Endometrial microvascular endothelial cells (primary cell): ENCODE measurements around the gene PHLDB3. TPM values are rescaled to one million over a fixed set of nuclear protein-coding genes. Genes with fewer than 3 reads are reported as not detected.

Experiments
- in situ Hi-C: cut with HindIII; loops from 2 replicates; pipeline ENCODE4 v1.10.0; 2017; ENCODE audit warnings: low sequenced_read_pairs, low pct_unique_long_range_greater_than_20kb; ENCODE audit errors: inconsistent ontology term
- total RNA-seq: library from RNA; depleted of rRNA; stranded (reverse); fragments of >200 nt; gene quantifications from one replicate; pipeline ENCODE4 v1.2.3, GENCODE V29; 2015; ENCODE audit errors: inconsistent ontology term

Gene PHLDB3
- total RNA-seq, 1 donor from 2014 or later = 4.4 TPM

GRCh38 chr19:43474986-43475705, 29.4 kb downstream of the PHLDB3 start:
- in situ Hi-C loops = no loop called here

- in situ Hi-C loops = no loop called here
These were observed 30.1 kb downstream of the PHLDB3 start for GRCh38 chr19:43474487-43474886.

- in situ Hi-C loops = no loop called here
These were observed 33.5 kb downstream of the PHLDB3 start for GRCh38 chr19:43471091-43471490.

DNA sequence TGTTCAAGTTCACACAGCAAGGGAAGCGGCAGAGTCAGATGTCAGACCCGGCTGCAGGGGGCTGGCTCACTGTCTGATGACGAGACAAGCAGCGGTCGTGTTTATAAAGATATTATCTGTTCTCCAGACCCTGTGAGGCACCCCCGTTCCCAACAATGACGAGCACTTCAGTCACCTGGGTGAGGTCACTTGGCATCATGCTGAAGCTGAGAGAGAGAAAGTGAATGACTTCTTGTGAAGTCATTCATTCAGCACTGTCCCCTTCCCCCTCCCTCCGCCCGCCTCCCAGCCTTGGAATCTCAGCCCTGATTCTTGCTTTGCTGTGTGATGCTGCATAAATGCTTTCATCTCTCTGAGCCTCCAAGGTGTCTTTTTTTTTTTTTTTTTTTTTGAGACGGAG, 34.3 kb downstream of the PHLDB3 start:
- in situ Hi-C loops = no loop called here

- in situ Hi-C loops = no loop called here
These were observed 35.4 kb downstream of the PHLDB3 start for GRCh38 chr19:43469160-43469480.

- in situ Hi-C loops = no loop called here
These were observed 36.0 kb downstream of the PHLDB3 start for GRCh38 chr19:43468354-43469159.

DNA sequence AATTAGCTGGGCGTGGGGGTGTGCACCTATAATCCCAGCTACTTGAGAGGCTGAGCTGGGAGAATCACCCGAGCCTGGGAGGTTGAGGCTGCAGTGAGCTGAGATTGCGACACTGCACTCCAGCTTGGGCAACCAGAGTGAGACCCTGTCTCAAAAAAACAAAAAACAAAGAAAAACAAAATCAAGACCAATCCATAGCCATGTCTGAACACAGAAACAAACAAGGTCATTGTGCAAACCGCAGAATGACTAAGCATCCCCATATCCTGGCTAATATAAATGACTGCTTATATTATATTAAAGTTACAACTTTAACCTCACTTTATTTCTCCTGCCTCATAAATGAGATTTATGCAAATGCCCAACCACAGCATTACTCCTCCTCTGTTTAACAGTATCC, 36.8 kb downstream of the PHLDB3 start:
- in situ Hi-C loops = no loop called here

DNA sequence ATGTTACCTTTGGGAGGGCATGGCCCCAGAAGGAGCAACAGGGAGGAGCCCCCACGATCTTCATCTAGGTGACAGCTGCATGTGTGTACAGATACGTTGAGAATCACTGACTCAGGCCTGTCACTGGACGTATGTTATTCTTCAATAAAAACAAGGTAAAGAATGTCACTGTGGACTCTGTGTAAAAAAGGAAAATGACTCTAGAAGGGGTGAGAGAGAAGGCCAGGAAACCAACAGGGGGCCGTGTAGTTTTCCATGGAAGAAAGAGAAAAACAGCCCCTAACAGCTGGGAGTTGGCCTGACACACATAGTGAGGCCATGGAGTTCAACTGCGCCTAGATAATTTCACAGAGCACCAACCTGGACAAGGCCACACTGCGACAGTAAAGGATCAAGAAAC, 37.3 kb downstream of the PHLDB3 start:
- in situ Hi-C loops = no loop called here

DNA sequence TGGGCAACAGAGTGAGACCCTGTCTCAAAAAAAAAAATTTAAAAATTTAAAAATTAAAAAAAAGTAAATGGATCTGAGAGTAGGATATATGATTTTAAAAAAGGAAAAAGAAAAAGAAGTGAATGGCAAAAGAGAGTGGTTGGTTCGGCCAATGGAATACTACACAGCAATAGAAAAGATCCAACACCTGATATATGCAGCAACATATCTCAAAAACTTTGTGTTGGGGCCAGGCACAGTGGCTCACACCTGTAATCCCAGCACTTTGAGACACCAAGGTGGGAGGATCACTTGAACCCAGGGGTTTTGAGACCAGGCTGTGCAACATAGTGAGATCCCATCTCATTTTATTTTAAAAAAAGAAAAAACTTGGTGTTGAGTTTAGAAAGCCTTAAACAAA, 37.8 kb downstream of the PHLDB3 start:
- in situ Hi-C loops = no loop called here

DNA sequence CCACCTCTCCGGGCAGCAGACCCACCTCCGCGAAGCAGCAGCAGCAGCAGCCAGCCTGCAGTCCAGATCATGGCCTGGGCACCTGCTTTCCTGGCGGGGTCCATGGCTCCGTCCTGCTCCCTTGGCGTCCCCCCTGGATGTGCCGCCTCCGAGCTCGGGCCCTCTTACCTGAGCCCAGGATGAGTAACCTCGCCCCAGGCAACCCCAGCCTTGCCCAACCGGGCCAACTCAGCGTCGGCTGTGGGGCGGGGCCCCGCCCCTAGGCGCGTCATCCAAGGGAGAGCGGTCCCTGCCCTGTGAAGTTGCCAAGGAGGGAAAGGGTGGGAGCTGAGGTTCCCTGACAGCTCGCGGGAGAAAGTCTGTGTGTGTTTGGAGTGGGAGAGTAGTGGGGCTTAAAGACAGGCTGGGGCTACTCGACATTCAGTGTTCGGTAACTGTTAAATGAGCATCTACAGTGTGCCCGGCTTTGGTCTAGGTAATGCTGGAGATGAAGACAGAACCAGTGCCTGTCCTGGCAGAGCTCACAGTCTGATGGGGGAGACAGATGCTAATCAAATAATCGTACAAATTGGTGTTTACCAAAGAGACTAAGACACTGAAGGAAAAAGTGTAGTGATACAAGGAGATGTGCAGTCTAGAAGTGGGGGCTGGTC, 39.0 kb downstream of the PHLDB3 start, which contains the start of gene LYPD3:
LYPD3 (minus strand) TSS at position 141 of the 653 bp plus-strand sequence; CDS start at position 104, 37 bp downstream.
- in situ Hi-C loops = no loop called here

- in situ Hi-C loops = no loop called here
These were observed 40.3 kb downstream of the PHLDB3 start for GRCh38 chr19:43464134-43464775.

DNA sequence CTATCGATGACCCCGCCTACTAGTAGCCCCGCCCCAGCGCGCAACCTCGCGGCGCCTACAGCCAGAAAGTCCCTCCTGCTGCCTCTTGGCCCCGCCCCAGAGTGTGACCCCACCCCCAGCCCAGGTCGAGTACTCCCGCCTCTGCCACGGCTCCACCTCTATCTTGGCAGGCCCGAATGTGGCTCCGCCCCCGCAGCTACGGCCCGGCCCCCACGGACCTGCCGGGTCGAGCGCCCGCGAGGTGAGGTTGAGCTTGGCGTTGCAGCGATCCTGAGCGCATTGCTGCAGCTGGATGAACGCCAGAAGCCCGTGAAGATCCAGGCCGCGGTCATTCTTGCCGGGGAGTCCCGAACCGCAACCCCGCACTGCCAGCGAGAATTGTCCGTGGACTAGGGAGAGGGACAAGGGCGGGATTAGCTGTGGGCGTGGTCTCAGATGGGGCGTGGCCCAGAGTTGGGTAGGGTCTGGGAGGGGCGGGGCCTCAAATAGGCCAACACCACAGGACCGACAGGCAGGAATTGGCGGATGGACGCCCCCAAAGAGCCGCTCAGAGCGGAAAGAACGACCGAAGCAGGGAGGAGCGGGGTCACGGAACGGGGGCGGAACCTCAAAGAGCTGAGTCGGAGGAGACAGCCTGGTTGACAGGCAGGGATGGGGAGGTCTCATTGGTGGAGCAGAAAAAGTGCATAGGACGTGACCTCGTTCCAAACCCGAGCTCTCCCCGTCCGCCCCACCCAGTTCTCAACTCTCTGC, 41.0 kb downstream of the PHLDB3 start:
- in situ Hi-C loops = no loop called here

- in situ Hi-C loops = no loop called here
These were observed 41.7 kb downstream of the PHLDB3 start for GRCh38 chr19:43462785-43463380.

- in situ Hi-C loops = no loop called here
These were observed 42.2 kb downstream of the PHLDB3 start for GRCh38 chr19:43462383-43462782.

- in situ Hi-C loops = no loop called here
These were observed 43.2 kb downstream of the PHLDB3 start for GRCh38 chr19:43461303-43461702.

- in situ Hi-C loops = no loop called here
These were observed 44.1 kb downstream of the PHLDB3 start for GRCh38 chr19:43460362-43461016.

GRCh38 chr19:43457809-43458208, 46.7 kb downstream of the PHLDB3 start:
- in situ Hi-C loops = no loop called here
